ENCODE data around the gene PTPRB. TPM values are rescaled to one million over a fixed set of nuclear protein-coding genes. Genes with fewer than 3 reads are reported as not detected.

The PTPRB gene
- total RNA-seq, 2 donors from 2014 or later: 33.5 to 50.4 TPM

DNA sequence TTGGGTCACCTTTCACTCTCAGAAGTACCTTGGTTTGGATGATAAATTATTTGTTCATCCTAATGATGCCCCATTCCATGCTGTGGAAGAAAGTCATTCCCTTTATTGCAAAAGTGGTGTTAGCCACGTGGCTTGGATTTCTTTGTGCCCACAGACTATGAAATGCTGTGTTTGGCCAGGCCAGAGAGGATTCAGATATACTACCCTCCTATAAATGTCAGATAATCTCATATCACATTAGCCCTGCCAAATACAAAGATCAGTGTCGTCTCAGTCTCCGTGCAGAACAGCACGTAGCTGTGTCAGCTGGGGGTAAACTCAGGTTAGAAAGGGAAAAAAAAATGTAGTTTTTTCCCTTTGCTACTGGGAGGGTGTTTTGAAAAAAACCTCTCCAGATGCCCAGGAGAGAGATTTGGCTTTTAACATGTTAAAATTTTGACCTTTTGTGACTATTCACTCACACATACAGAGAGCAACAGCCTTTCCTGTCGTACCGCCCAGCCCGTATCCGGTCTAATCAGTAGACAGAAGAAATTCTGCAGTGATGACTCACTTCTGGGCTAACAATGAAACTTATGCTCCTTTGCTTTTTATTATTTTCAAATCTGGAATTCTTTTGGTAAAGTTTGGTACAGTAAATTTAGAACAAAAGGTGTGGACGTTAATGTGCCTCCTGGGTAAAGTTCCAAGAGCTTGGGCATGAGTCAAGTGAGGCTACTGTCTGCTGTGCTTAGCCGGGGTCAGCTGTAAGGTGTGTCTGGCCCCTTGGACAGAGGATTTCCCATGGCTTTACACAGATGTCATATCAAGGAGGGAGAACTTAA is 8.5 kb upstream of the PTPRB start:
- ATAC-seq: peak; percentile 88 to 96
- intact Hi-C loops (cut with DNase I): no loop called here
- DNase-seq: peak; percentile 82

DNA sequence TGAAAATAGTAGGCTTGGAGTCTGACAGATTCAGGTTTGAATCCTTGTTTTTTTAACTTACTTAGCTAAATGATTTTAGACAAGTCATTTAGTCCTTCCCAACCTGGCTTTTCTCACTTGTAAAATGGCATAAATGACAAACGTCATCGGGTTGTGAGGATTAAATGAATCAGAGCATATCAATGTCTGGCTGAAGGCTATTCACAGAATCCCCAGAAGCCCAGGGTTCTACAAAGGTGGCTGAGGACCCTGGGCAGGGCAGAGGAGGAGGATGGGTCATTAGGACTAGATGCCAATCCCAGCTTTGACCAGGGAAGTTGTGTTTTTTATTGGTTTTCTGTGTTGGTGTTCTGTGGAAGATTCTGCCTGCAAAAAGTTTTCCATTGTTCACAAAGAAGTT is 7.6 kb upstream of the PTPRB start:
- ATAC-seq (no peak), DNase-seq (no peak)
- intact Hi-C loops (cut with DNase I): no loop called here

DNA sequence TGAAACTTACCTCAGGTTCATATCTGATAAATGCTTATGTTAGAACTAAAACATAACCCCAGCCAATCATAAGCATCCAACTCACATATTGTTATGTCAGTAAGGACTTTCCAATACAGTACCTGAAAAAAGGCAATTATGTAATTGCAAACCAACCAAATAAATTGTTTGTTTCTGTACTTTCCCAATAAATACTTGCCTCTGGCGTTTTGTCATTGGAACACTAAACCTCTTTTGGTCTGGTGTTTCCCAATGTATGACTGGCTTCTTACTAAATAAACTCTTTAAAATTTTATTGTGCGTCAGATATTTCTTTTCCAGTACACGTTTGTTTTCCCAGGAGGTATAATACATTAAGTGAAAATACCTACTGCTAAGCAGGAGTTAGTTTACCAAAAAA is 6.7 kb upstream of the PTPRB start:
- ATAC-seq: no peak
- intact Hi-C loops (cut with DNase I): no loop called here
- no peak for DNase-seq

DNA sequence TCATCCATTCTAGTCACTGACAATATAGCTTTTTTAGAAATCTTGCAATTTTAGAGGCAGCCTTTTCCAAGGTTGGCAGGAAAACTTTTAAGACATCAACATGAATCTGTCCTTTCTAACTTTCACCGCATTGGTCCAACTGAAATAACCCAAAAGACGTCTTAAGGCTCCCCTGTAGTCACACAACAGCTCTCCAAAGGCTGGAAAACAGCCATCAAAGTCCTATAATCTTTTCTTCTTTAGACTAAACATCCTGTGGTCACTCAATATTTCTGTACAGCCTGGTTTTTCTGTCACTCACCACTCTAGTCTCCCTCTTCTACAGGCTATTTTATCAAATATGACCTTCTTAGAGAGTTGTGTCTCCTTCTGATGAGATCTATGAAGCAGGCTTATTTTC is 4.5 kb upstream of the PTPRB start:
- intact Hi-C loops (cut with DNase I): no loop called here
- no peak for ATAC-seq

DNA sequence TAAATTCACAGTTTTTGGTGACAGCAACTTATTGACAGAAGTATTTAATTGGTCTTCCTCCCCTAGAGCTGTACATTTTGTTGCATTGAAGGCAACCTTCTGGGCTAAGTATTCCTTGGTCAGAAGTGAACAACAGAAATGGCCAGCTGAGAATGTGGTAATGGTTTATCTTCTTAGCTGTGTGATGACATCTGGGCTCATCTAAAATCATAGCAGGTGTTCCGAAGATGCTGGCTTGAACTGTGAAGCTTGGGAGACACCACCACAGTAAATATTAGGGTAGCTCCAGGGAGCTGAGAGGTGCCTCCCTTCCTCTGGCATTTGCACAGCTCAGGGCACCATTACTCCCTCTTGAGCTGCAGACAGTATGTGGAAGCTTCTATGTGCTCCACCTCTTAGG is 3.7 kb upstream of the PTPRB start:
- DNase-seq (no peak), ATAC-seq (no peak)
- intact Hi-C loops (cut with DNase I): no loop called here

More for the DNA sequence above, 4.5 kb upstream of the PTPRB start:
- no peak for DNase-seq

DNA sequence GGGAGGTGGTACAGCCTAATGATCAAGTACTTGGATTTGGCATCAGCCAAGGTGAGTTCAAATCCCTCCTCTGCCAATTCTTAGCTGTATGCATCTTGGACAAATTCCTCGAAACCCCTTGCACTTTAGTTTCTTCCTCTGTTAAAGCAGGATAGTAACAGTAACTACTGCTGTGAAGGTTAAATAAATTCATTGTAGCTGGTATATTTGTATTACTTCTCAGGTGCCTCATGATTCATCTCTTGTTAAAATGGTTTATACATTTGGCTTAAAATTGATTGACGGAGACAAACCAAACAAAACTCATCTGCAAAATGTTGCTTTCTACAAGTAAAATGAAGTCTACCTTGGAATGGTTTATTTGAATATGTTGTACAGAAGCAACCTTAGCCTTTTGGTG is 2.3 kb upstream of the PTPRB start:
- ATAC-seq (no peak), DNase-seq (no peak)
- intact Hi-C loops (cut with DNase I): no loop called here

DNA sequence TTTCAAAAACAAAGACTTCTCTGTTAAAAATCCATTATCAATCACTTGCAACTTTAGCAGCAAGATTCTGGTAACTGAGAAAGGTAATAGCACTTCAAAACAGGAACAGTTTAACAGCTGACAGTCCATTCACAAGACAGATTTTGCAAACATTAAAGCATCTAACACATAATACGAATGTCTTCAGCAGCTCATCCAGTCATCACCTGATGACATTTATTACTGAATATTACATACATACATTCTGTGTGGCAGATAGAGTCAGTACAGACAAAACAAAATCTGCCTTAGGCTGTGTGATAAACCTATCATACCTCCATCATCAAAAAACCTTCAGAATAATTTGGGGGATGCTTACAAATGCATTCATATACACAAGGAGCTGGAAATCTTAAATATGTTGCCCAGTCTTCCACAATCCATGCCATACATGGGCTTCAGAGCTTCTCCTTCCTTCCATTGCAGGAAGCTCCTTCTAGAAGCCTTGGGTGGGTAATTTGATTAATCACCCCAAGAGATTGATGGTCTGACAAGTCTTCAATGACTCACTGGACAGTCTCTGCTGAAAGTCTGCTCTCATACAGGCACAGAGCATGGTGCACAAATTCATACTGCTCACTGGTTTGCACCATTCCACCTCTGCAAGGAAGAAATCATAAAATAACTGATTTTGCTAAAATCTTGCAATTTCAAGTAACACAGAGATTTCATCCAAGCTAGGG is 1.6 kb upstream of the PTPRB start:
- intact Hi-C loops (cut with DNase I): no loop called here
- DNase-seq (no peak), ATAC-seq (no peak)

DNA sequence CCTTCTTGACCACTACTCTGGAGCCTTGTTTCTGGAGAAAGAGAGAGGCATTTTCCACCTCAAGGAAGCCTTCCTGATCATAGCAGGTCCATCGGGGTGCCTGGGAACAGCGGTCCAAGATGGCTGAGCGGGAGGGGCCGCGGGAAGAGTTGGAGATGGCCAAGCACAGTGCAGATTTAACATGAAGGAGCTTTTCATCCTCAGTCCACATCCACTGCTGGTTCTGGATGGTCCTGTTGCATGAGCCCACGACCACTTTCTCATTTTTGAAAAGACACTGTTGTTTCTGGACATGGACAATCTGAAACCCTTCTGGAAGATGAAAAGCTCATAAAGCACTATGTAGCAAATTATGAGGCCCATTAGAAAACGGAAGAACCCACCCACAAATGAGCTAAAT is 1.5 kb downstream of the PTPRB start:
- no peak for ATAC-seq
- no peak for DNase-seq
- intact Hi-C loops (cut with DNase I): no loop called here

DNA sequence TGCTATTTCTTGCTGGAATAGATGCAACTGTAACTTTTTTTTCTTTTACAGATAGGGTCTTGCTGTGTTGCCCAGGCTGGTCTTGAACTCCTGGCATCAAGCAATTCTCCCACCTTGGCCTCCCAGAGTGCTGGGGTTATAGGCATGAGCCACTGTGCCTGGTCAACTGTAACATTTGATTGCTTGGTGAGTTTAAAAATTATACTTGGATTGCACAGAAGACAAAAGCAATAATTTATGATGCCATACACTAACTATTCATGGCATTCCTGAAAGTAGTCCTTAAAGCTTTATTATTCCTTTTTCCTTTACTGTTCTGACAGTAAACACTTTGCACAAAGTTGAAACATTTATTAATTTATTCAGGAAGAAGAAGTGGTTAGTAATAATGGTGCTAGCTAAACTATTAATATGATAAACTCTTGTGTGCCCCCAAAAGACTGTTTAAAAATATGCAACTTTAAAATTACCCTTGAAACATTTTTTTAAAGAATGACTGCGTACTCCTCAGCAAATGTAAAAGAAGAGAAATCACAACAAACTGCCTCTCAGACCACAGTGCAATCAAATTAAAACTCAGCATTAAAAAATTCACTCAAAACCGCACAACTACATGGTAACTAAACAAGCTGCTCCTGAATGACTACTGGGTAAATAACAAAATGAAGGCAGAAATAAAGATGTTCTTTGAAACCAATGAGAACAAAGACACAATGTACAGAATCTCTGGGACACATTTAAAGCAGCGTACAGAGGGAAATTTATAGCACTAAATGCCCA is 8.3 kb downstream of the PTPRB start:
- ATAC-seq (no peak), DNase-seq (no peak)
- intact Hi-C loops (cut with DNase I): no loop called here

DNA sequence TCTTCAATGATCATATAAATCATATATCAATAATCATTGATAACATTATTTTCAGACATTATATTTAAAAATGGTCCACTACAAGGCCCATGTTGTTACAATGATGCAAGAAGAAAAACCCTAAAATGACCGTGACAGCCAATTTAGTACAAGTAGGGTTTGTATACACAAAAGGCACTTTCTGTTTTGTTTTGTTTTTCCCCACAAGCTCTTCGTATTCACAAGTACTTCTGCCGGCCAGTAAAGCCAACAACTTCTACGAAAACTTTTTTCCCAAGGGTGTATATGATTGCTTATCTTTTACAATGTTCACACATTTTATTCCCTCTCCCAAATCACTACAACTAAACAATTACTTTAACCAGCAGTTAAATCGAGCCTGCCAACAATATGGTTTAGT is 9.6 kb downstream of the PTPRB start:
- no peak for ATAC-seq
- intact Hi-C loops (cut with DNase I): no loop called here
- DNase-seq: no peak

DNA sequence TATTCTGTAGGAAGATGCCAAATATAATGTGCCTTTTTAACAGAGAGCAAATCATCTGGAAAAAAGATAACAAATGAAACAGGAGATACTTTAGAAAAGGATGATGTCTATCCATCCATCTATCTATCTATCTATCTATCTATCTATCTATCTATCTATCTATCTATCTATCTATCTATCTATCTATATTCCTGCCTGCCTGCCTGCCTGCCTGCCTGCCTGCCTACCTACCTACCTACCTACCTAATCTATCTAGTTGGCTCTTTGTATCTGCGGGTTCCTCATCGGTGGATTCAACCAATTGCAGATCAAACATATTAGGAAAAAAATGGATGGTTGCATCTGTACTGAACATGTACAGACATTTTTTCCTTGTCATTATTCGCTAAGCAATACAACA is 11.0 kb downstream of the PTPRB start:
- DNase-seq (no peak), ATAC-seq (no peak)
- intact Hi-C loops (cut with DNase I): no loop called here

DNA sequence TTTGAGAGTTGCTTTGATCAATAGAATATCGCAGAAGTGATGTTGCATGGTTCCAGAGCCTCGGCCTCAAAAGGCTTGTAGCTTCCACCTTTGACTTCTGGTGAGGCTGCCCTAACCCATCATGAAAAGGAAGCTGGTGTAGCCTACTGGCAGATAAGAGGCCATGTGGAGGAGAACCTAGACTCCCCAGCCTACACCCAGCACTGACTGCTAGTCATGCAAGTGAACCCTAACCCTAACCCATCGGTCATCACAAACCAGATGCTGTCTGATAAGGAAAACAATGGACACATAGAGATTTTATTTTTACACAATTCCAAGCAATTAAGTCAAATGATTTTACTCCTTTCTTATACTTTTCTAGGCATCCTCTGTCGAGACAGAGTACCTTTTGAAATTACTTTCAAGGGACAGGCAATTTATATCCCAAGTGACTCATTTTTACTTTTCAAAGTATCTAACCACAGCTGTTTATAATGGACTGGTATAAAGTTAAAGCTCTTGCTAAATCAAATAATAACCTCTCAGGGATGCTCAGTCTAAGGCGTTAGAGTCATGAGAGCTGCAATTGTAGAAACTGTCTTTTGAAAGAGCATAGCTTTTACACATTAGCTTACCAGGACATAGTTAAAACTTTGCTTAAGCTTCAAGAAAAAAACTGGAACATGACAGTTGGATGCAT is 17.6 kb downstream of the PTPRB start:
- DNase-seq (no peak), ATAC-seq (no peak)
- intact Hi-C loops (cut with DNase I): no loop called here

DNA sequence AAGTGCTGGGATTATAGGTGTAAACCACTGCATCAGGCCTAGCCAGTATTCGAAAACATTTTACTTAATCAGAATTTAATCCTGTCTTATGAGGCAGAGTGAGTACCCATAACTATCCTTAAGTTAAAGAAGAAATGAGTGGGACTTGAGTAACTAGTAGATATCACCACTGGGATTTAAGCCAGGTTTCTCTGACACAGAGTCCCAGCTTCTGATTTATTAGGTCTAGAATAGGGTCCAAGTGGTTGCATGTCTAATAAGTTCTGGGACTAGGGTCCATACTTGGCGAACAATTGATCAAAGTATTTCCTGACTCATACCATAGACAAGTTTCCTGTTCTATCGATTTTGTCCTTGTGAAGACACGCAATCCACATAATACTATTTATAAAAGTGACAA is 18.9 kb downstream of the PTPRB start:
- ATAC-seq (no peak), DNase-seq (no peak)
- intact Hi-C loops (cut with DNase I): no loop called here

DNA sequence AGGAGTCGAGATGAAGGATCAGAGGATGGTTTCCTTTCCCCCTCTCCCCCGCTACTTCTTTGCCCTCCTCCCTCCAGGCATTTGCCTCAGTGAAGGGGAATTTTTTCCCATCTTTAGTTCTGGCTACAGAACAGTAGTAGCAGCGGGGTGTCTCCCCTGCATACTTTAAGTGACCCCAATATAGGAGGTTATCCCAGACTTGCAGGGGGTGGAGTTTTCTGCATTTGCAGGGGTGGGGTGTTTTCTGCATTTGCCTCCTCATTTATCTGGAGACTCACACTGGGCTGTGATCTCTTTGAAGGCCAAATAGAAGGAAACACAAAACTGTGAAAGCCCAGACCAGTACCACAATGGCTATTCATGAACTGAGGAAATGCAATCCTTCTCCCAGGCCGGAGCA is 19.8 kb downstream of the PTPRB start:
- DNase-seq: no peak
- ATAC-seq: no peak
- intact Hi-C loops (cut with DNase I): no loop called here

DNA sequence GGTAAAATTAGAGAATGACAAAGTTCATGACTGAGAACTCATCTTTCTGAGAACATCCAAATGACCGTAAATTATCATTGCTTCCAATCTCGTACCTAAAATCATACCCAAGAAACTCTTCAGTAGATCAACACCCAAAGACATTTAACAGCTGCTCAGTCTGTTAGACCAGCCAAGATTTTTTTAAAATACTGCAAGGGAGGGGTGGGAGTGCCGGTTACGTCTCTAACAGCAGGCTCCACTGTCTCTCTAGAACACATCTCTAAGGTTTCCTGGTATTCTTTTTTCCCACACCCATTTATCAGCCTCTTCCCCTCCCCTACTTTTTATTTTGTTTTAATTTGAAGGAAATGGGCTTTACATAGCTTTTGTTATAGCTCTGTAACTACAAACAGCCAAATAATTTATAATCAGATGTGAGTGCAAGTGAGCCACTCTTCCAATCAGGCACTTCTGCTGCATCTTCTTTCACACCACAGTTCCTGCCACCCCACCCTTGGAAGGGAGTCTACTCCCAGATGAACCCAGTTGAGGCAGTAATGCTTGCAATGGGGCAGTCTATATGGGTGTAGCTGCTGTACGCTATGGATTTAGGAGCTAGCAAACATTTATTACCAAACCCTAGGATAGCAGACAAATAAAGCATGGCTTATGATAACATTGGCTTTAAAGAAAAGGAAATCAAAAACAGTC is 21.9 kb downstream of the PTPRB start:
- ATAC-seq (no peak), DNase-seq (no peak)
- intact Hi-C loops (cut with DNase I): no loop called here

DNA sequence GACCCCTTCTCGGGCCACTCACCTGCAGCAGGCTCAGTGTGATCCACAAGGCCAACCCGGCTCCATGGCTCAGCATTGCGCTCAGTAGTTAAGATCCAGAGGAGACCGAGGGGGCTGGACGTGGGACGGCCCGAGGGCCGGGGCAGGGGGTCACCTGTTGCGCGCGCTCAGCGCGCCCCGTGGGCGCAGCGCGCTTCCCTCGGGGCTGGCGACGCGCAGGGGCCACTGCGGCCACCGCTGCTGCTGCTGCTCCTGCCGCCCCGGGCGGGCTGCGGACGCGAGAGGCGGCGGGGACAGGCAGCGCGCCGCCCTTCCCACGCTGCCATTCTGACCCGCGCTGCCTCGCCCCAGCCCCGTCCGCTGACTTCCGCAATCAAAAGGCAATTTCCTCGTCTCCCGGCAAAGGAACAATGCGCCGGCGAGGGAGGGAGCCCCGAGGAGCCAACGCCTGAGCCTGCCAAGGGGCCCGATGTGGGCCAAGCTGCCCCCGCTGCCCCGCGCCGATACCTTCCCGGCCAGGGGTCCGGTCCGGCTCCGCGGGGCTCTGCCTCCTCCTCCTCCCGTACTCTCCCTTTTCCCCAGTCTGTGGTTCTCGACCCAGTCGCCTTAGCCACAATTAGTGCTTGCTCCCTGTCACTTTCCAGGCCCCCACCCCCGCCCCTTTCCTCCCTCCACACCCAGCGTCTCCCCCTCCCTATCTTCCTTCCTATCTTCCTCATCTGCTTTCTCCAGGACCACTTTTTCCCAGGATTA is 27.3 kb downstream of the PTPRB start:
- intact Hi-C loops (cut with DNase I): no loop called here
- peak; percentile 75 for DNase-seq
- ATAC-seq: peak; percentile 79 to 92

DNA sequence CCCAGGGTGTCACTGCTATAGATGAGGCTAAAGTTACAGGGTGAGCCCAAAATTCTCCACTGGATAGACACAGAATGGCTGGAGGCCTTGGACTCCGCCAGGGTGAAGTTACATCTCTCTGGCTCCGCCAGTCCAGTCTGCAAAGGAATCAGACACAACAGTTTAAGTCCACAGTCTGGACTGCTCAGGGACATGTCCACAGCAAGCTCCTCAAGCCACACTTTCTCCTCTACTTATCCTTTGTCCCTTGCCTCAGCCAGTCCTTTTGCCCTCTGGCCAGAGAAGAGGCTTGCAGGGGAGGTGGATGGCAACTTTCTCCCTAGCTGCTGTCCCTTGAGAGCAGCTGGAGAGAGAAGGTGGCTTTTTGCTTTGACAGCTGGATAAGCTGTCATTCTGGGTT is 28.0 kb downstream of the PTPRB start:
- intact Hi-C loops (cut with DNase I): no loop called here

DNA sequence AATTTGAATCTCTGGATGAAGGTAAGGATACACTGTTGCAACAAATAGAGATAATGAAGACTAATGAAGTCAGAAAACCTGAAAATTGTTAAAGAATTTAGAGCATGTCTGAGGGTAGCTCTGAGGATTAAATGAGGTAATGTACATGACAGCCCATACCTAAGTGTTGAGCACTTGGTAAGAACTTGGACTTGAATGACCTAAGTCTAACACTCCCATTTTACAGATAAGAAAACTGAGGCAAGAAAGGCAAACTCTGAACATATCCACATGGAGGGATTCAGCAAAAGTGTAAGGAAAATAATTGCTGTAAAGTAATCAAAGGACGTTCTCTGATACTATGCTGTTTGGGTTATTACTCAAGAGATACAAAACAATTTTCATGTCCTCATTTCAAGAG is 29.0 kb downstream of the PTPRB start:
- DNase-seq: no peak
- no peak for ATAC-seq
- intact Hi-C loops (cut with DNase I): no loop called here

More for the DNA sequence above, 28.0 kb downstream of the PTPRB start:
- ATAC-seq (peak in 1 of 2 donors; percentile 17), DNase-seq (no peak)
